Thyroid gland (tissue), 4 donors: ENCODE data around the gene NKX1-1. TPM values are rescaled to one million over a fixed set of nuclear protein-coding genes. Genes with fewer than 3 reads are reported as not detected.

Source experiments
- DNase-seq, 2 donors: peaks; one replicate each; pipeline ENCODE4 v3.0.0-alpha.2; 2019
- H3K27ac ChIP-seq, 3 donors: fragments of 200-600 bp; sonication (generic); 1 replicate in 2 of 3; 2 replicates in 1 of 3; pipeline ENCODE4 v1.5.1; 2016 to 2019; ENCODE audit warnings: mild to moderate bottlenecking in 1 of 3, moderate library complexity in 1 of 3
- H3K27me3 ChIP-seq: fragments of 200-600 bp; sonication (generic); one replicate; pipeline ENCODE4 v1.5.1; 2019
- H3K36me3 ChIP-seq, 2 donors: fragments of 200-600 bp; sonication (generic); one replicate each; pipeline ENCODE4 v1.5.1; 2016 to 2019
- H3K4me1 ChIP-seq, 2 donors: fragments of 200-600 bp; sonication (generic); one replicate each; pipeline ENCODE4 v1.5.1; 2017 to 2019
- H3K4me3 ChIP-seq, 3 donors: fragments of 200-600 bp; sonication (generic); replicated peaks in 1 of 3; 1 replicate in 2 of 3; 2 replicates in 1 of 3; pipeline ENCODE4 v1.5.1; 2016; ENCODE audit warnings: mild to moderate bottlenecking in 1 of 3
- H3K9me3 ChIP-seq: fragments of 200-600 bp; sonication (generic); one replicate; pipeline ENCODE4 v1.5.1; 2017
- POLR2A ChIP-seq, 2 donors: fragments of 450-650 bp; IDR thresholded peaks; one replicate each; pipeline ENCODE4 v1.6.1; 2017; ENCODE audit warnings: antibody characterized with exemption in 2 of 2, mild to moderate bottlenecking in 2 of 2, moderate library complexity in 1 of 2
- WGBS, 2 donors: methylation state at CpG; one replicate each; pipeline ENCODE4 v1.1.5; 2017; 5-methylcytosine and 5-hydroxymethylcytosine counted together
- intact Hi-C: fragments of 100-400 bp; cut with DNase I; formaldehyde crosslinking; loops from one replicate; pipeline ENCODE4 v1.15.1; 2023
- total RNA-seq, 4 donors: library from RNA; depleted of rRNA; stranded (reverse); fragments of >200 nt; gene quantifications; one replicate each; pipeline ENCODE4 v1.2.3, GENCODE V29; 2016
- TF ChIP-seq, protein P1 (sequence below), 6 experiments: fragments of 200-600 bp in 3 of 6; fragments of 450-650 bp in 3 of 6; sonication (generic) in 3 of 6; IDR thresholded peaks; one replicate each; pipeline ENCODE4 v1.5.1; 2016 to 2019; ENCODE audit warnings: antibody characterized with exemption in 6 of 6, mild to moderate bottlenecking in 2 of 6, inconsistent platforms in 1 of 6, moderate library complexity in 1 of 6

NKX1-1 gene
- total RNA-seq, 4 donors from 2014 or later = not detected

DNA sequence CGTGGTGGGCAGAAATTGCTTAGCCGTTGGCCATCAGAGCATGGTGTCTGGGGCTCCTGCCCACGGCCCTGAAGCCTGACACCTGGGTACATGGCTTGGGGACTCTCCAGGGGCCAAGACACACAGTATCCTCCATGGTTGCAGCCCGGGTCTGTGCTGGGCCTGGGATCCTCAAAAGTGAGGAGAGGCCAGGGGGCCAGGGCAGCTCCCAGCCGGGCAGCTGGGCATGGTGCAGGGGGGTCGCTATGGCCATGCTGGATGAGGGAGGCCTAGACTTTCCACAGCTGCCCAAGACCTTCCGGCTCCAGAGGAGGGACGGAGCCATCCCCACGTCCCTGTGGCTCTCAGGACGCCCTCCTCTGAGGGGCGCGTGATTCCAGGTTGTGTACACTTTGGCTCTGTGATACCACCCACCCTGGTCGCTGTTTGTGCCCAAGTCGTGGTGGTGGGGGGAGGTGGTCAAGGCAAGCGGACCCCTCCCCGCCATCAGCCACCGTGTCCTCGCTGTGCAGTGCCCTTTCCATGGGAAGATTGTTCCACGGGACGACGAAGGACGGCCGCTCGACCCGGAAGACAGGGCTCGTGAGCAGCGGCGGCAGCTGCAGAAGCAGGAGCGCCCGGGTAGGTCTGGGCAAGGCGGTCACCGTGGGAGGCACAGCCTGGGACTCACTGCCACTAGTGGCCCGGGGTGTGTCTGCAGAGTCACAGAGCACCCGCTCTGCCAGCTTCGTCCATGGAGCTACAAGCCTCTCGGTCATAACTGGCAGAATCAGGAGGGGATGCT lies 25.7 kb downstream of the NKX1-1 start:
- Histone ChIP-seq H3K4me1 (no peaks in the 10 kb centered on the region), H3K36me3 (peaks cover 7 to 22% of the 10 kb centered on the region in 2 donors), H3K9me3 (no peaks in the 10 kb centered on the region), H3K4me3 (no peak overlapping the region), H3K27me3 (no peaks in the 10 kb centered on the region), H3K27ac (no peak overlapping the region)
- 94 to 95% methylated on average over 14 to 30 of the region's 36 CpGs for WGBS, 2 donors
- TF ChIP-seq, protein P1, sequence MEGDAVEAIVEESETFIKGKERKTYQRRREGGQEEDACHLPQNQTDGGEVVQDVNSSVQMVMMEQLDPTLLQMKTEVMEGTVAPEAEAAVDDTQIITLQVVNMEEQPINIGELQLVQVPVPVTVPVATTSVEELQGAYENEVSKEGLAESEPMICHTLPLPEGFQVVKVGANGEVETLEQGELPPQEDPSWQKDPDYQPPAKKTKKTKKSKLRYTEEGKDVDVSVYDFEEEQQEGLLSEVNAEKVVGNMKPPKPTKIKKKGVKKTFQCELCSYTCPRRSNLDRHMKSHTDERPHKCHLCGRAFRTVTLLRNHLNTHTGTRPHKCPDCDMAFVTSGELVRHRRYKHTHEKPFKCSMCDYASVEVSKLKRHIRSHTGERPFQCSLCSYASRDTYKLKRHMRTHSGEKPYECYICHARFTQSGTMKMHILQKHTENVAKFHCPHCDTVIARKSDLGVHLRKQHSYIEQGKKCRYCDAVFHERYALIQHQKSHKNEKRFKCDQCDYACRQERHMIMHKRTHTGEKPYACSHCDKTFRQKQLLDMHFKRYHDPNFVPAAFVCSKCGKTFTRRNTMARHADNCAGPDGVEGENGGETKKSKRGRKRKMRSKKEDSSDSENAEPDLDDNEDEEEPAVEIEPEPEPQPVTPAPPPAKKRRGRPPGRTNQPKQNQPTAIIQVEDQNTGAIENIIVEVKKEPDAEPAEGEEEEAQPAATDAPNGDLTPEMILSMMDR (IDR thresholded peaks at IDR 0.05) = no peak
- TF ChIP-seq POLR2A (IDR thresholded peaks at IDR 0.05) = no peak
- intact Hi-C loops = no loop called here
- no peak for DNase-seq

DNA sequence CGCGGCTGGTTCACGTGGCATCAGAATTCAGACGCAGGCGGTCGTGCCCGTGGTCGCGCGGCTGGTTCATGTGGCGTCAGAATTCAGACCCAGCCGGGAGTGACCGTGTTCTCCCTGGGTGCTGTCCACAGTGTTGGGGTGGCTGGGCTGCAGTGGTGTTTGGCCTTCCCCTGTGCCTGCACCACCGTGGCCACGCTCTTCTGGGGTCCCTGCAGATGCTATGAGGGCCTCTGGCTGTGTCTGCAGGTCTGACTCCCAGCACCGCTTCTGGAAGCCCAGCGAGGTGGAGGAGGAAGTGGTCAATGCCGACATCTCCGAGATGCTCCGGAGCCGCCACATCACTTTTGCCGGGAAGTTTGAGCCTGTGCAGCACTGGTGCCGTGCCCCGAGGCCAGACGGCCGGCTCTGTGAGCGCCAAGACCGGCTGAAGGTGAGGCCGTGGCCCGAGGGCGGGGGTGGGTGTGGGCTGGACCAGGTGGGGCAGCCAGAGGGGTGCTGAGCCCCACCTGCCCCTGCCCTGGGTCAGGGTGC lies 26.4 kb downstream of the NKX1-1 start:
- WGBS, 2 donors = 95 to 97% methylated on average over 6 to 28 of the region's 31 CpGs
- Histone ChIP-seq H3K27ac (no peak overlapping the region), H3K27me3 (no peaks in the 10 kb centered on the region), H3K36me3 (peaks cover 7 to 17% of the 10 kb centered on the region in 2 donors), H3K4me1 (no peaks in the 10 kb centered on the region), H3K4me3 (no peak overlapping the region), H3K9me3 (no peaks in the 10 kb centered on the region)
- intact Hi-C loops = no loop called here
- no peak for DNase-seq
- TF ChIP-seq, protein P1 (IDR thresholded peaks at IDR 0.05) = no peak
- no peak for TF ChIP-seq POLR2A (IDR thresholded peaks at IDR 0.05)

DNA sequence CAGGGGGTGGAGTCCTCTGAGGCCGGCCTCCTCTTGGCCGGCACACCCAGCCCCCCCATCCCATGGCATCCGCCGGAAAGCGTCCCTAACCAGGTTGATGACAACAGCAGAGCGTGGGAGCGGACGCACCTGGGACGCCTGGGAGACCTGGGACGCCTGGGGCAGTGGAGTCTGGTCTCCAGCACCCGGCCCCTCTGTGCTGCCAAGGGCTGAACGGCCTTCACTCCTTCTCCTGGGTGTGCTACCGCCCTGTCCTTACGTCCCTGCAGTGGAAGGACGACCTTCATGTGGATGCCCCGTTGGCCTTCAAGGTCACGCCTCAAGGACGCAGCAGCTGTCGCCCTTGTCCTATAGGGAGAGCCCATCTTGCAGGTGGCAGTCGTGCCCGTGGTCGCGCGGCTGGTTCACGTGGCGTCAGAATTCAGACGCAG lies 26.9 kb downstream of the NKX1-1 start:
- H3K9me3 ChIP-seq = no peaks in the 10 kb centered on the region
- H3K4me3 ChIP-seq = no peak overlapping the region
- DNase-seq = no peak
- TF ChIP-seq, protein P1 (IDR thresholded peaks at IDR 0.05) = no peak
- TF ChIP-seq POLR2A (IDR thresholded peaks at IDR 0.05) = no peak
- H3K4me1 ChIP-seq = no peaks in the 10 kb centered on the region
- no peaks in the 10 kb centered on the region for H3K27me3 ChIP-seq
- no peak overlapping the region for H3K27ac ChIP-seq
- intact Hi-C loops = no loop called here
- 90 to 92% methylated on average over 4 to 22 of the region's 27 CpGs for WGBS, 2 donors
- peaks cover 7 to 15% of the 10 kb centered on the region in 2 donors for H3K36me3 ChIP-seq

DNA sequence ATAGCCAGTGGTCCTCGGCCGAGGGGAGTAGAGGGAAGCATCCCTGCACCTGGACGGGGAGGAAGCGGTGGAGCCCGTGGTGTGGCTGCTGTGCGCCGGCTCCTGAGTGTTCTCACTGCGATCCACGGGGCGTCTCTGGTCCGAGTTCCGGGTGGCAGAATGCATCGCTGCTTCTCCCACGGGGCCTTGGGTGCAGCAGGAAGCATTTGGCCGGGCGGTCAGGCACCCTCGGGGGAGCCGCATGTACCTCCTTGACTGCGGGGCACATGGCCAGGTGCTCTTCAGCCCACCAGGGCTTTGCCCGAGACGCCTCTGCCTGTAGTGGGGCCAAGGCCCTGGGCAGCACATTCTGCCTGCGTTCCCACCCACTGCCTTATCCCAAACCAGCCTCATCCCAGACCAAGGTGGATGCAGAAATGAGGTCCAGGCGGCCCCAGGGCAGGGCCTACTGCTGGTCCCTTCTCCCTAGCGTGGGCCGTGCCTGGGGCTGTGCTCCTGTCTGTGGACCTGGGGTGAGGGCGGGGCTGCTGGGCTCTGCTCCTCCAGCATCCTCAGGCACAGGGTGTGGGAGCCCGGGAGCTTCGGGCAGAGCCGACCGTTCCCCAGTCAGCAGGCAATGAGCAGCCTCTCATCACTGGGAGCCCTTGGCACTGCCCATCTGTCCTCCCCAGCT lies 27.5 kb downstream of the NKX1-1 start:
- no peaks in the 10 kb centered on the region for H3K27me3 ChIP-seq
- H3K9me3 ChIP-seq = no peaks in the 10 kb centered on the region
- H3K36me3 ChIP-seq = peaks cover 7 to 15% of the 10 kb centered on the region in 2 donors
- 94% methylated on average over 23 of the region's 30 CpGs for WGBS, 2 donors
- intact Hi-C loops = no loop called here
- no peak for DNase-seq
- no peaks in the 10 kb centered on the region for H3K4me1 ChIP-seq
- no peak overlapping the region for H3K4me3 ChIP-seq
- no peak overlapping the region for H3K27ac ChIP-seq
- no peak for TF ChIP-seq POLR2A (IDR thresholded peaks at IDR 0.05)
- TF ChIP-seq, protein P1 (IDR thresholded peaks at IDR 0.05) = no peak
